Trophoblast cell (in vitro differentiated cells and primary cell): ENCODE results near the gene ASPSCR1.

Source experiments
- DNase-seq, 2 donors: peaks; one replicate each; pipeline ENCODE4 v3.0.0-alpha.2; 2016
- H2AFZ ChIP-seq: 2 replicates; pipeline ENCODE4 v1.6.1; 2013; ENCODE audit warnings: low read length, moderate library complexity, mild to moderate bottlenecking; ENCODE audit not compliant: insufficient read depth, poor library complexity
- H2AK5ac ChIP-seq: 2 replicates; pipeline ENCODE4 v1.6.1; 2013; ENCODE audit warnings: mild to moderate bottlenecking, low read length
- H2BK120ac ChIP-seq: 2 replicates; pipeline ENCODE4 v1.6.1; 2013; ENCODE audit warnings: low read length, mild to moderate bottlenecking, moderate library complexity; ENCODE audit not compliant: insufficient read depth, poor library complexity
- H2BK12ac ChIP-seq: 2 replicates; pipeline ENCODE4 v1.6.1; 2013; ENCODE audit warnings: mild to moderate bottlenecking, low read length, moderate library complexity
- H2BK5ac ChIP-seq: 2 replicates; pipeline ENCODE4 v1.6.1; 2013; ENCODE audit warnings: low read length, low read depth, moderate library complexity, mild to moderate bottlenecking; ENCODE audit not compliant: poor library complexity
- H3K14ac ChIP-seq: 2 replicates; pipeline ENCODE4 v1.6.1; 2013; ENCODE audit warnings: mild to moderate bottlenecking, low read length
- H3K18ac ChIP-seq: 2 replicates; pipeline ENCODE4 v1.6.1; 2013; ENCODE audit warnings: mild to moderate bottlenecking, low read length
- H3K23ac ChIP-seq: 2 replicates; pipeline ENCODE4 v1.6.1; 2013; ENCODE audit warnings: low read length
- H3K27ac ChIP-seq: 2 replicates; pipeline ENCODE4 v1.5.1; 2013; ENCODE audit warnings: low read depth, mild to moderate bottlenecking, inconsistent platforms, low read length, moderate library complexity
- H3K27me3 ChIP-seq: 2 replicates; pipeline ENCODE4 v1.6.1; 2013; ENCODE audit warnings: inconsistent platforms, mild to moderate bottlenecking, low read length, moderate library complexity; ENCODE audit not compliant: insufficient read depth
- H3K36me3 ChIP-seq, 2 experiments: 1 replicate in 1 of 2; 2 replicates in 1 of 2; pipeline ENCODE4 v1.6.1; 2013; ENCODE audit warnings: low read length in 2 of 2, mild to moderate bottlenecking in 2 of 2, moderate library complexity in 1 of 2; ENCODE audit not compliant: insufficient read depth in 2 of 2, control insufficient read depth in 1 of 2
- H3K4ac ChIP-seq: 2 replicates; pipeline ENCODE4 v1.6.1; 2013; ENCODE audit warnings: low read depth, mild to moderate bottlenecking, low read length, moderate library complexity
- H3K4me1 ChIP-seq, 2 experiments: 1 replicate in 1 of 2; 2 replicates in 1 of 2; pipeline ENCODE4 v1.6.1; 2013; ENCODE audit warnings: low read length in 2 of 2, mild to moderate bottlenecking in 2 of 2, moderate library complexity in 1 of 2; ENCODE audit not compliant: insufficient read depth in 2 of 2, control insufficient read depth in 1 of 2
- H3K4me2 ChIP-seq: 2 replicates; pipeline ENCODE4 v1.6.1; 2013; ENCODE audit warnings: inconsistent platforms, mild to moderate bottlenecking, low read length, moderate library complexity
- H3K4me3 ChIP-seq: 2 replicates; pipeline ENCODE4 v1.5.1; 2013; ENCODE audit warnings: mild to moderate bottlenecking, low read depth, low read length, inconsistent platforms
- H3K79me1 ChIP-seq: one replicate; pipeline ENCODE4 v1.6.1; 2013; ENCODE audit warnings: low read length
- H3K79me2 ChIP-seq: 2 replicates; pipeline ENCODE4 v1.6.1; 2013; ENCODE audit warnings: low read length, mild to moderate bottlenecking; ENCODE audit not compliant: control insufficient read depth, insufficient read depth, poor library complexity
- H3K9ac ChIP-seq: 2 replicates; pipeline ENCODE4 v1.6.1; 2013; ENCODE audit warnings: mild to moderate bottlenecking, low read length
- H3K9me3 ChIP-seq: 2 replicates; pipeline ENCODE4 v1.6.1; 2013; ENCODE audit warnings: low read depth, mild to moderate bottlenecking, control low read depth, inconsistent platforms, low read length; ENCODE audit not compliant: insufficient read depth
- H4K12ac ChIP-seq: 2 replicates; pipeline ENCODE4 v1.6.1; 2013; ENCODE audit warnings: low read depth, mild to moderate bottlenecking, low read length, moderate library complexity
- H4K8ac ChIP-seq: 2 replicates; pipeline ENCODE4 v1.6.1; 2013; ENCODE audit warnings: low read depth, mild to moderate bottlenecking, low read length, moderate library complexity
- H4K91ac ChIP-seq: one replicate; pipeline ENCODE4 v1.6.1; 2013; ENCODE audit warnings: low read depth, mild to moderate bottlenecking, low read length, moderate library complexity
- WGBS: extraction: QIAGEN DNeasy Blood & Tissue Kit; methylation state at CpG from one replicate; pipeline ENCODE4 v1.1.7; 2013; ENCODE audit warnings: missing lambda C conversion rate; ENCODE audit not compliant: insufficient read length, insufficient coverage; ENCODE audit errors: extremely low coverage; 5-methylcytosine and 5-hydroxymethylcytosine counted together

The ASPSCR1 gene

DNA sequence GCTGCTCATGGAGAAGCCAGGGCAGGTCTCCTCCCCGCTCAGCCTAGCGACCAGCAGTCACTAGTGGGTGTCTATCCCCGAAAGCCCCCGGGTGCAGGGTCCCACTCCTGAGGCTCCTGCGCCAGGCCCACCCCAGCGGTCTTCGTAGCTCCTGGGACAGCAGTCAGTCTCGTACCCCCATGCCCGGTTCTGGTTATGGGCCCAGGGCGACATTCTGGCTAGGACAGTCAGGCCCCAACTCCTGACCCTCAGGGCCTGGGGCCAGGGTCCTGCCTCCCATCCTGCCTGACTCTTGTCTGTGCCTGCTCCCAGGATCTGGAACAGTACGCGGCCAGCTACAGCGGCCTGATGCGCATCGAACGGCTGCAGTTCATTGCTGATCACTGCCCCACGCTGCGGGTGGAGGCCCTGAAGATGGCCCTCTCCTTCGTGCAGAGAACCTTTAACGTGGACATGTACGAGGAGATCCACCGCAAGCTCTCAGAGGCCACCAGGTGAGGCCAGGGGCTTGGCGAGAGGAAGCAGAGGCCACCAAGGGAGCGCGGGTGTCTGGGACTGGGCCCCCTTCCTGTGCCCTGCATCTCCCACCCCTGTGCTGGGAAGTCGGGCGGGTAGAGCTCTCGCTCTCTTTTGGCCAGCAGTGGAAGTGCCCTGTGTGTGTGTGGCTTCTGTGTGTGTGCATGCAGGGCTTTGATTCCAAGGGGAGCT lies 76.3 kb downstream of the ASPSCR1 start:
- peaks cover 9% of the 10 kb centered on the region for H3K79me2 ChIP-seq
- no peak overlapping the region for H2AFZ ChIP-seq
- peaks cover 14 to 15% of the 10 kb centered on the region in 2 experiments for H3K4me1 ChIP-seq
- H3K36me3 ChIP-seq = peaks cover 66 to 71% of the 10 kb centered on the region in 2 experiments
- H3K23ac ChIP-seq = no peak overlapping the region
- no peak overlapping the region for H3K4ac ChIP-seq
- peak overlapping the region; percentile 5 for H3K9ac ChIP-seq
- H3K18ac ChIP-seq = no peak overlapping the region
- H3K79me1 ChIP-seq = peaks cover 4% of the 10 kb centered on the region
- no peak overlapping the region for H3K27ac ChIP-seq
- H3K27me3 ChIP-seq = no peaks in the 10 kb centered on the region
- H3K14ac ChIP-seq = no peak overlapping the region
- no peak overlapping the region for H3K4me3 ChIP-seq
- H4K12ac ChIP-seq = no peak overlapping the region
- H4K8ac ChIP-seq = no peak overlapping the region
- H2BK5ac ChIP-seq = no peak overlapping the region
- no peak overlapping the region for H4K91ac ChIP-seq
- peak overlapping the region; percentile 100 for H3K4me2 ChIP-seq
- no peak for DNase-seq
- no peak overlapping the region for H2BK12ac ChIP-seq
- no peak overlapping the region for H2AK5ac ChIP-seq
- no peak overlapping the region for H2BK120ac ChIP-seq
- WGBS = no CpG with 5 or more reads among the region's 28 CpGs
- H3K9me3 ChIP-seq = peaks cover 4% of the 10 kb centered on the region

DNA sequence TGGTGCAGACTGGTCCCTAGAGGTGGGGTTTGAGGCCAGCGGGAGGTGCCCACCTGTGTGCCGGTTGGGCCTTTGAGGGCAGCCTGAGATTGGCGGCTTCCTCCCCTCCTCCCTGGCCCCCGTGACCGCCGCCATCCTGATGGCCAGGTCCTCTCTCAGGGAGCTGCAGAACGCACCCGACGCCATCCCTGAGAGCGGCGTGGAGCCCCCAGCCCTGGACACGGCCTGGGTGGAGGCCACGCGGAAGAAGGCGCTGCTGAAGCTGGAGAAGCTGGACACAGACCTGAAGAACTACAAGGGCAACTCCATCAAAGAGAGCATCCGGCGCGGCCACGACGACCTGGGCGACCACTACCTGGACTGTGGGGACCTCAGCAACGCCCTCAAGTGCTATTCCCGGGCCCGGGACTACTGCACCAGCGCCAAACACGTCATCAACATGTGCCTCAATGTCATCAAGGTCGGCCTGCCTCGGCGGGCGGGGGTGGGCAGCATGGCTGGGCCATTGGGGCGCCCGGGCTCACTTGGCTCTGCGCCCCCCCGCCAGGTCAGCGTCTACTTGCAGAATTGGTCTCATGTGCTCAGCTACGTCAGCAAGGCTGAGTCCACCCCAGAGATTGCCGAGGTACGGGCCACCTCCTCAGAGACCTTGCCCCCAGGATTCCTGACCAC lies 77.1 kb downstream of the ASPSCR1 start:
- Histone ChIP-seq H3K36me3 (peaks cover 66 to 69% of the 10 kb centered on the region in 2 experiments), H4K12ac (no peak overlapping the region), H3K79me1 (peaks cover 4% of the 10 kb centered on the region), H2AK5ac (no peak overlapping the region), H3K27me3 (no peaks in the 10 kb centered on the region), H3K9me3 (peaks cover 2% of the 10 kb centered on the region), H3K23ac (no peak overlapping the region), H3K14ac (no peak overlapping the region), H3K9ac (no peak overlapping the region), H3K4me1 (peaks cover 14 to 15% of the 10 kb centered on the region in 2 experiments), H3K18ac (no peak overlapping the region), H3K4me3 (no peak overlapping the region), H3K79me2 (peaks cover 9% of the 10 kb centered on the region), H2BK12ac (no peak overlapping the region), H3K27ac (no peak overlapping the region), H3K4ac (no peak overlapping the region), H4K91ac (no peak overlapping the region), H3K4me2 (no peak overlapping the region), H2AFZ (no peak overlapping the region), H2BK5ac (no peak overlapping the region), H2BK120ac (no peak overlapping the region), H4K8ac (no peak overlapping the region)
- DNase-seq = no peak
- no CpG with 5 or more reads among the region's 38 CpGs for whole genome bisulfite sequencing

DNA sequence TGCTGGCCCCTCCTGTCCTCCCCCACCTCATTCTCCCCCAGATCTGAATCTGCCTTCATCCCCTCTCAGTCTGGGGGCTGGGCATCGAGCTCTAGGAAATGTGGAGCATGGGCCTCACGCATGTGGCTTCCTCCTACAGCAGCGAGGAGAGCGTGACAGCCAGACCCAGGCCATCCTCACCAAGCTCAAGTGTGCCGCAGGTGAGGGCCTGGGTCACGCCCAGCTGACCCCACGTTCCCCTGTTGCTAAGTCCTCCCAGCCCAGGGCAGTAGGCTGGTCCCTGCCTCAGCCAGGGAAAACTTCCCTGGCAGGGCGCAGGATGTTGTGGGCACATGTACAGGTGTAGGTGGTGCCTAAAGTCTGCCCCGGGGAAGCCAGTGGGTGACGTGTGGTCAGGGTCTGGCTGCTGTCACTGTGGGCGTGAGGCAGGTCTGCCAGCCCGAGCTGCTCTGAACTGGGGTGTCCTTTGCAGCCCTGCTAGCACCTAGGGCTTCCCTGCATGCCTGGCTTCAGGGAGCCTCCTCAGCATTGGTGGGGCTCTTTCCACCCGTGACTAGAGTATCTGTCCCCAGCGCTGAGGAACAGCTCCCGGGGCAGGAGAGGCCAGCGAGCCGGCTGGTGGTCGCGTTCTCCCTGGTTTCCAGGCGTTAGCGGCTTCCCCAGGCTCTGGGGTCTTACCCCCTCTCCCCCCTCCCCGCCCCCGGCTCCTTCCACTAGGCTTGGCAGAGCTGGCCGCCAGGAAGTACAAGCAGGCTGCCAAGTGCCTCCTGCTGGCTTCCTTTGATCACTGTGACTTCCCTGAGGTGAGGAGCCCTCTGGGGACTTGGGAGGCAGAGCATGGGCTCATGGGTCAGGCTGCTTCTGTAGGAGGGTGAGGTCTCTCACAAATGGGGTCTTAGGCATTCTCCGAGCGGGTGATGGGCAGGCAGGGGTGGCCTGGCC lies 77.9 kb downstream of the ASPSCR1 start:
- Histone ChIP-seq H2BK120ac (no peak overlapping the region), H3K27ac (no peak overlapping the region), H3K4me3 (no peak overlapping the region), H3K79me2 (peaks cover 9% of the 10 kb centered on the region), H2BK5ac (no peak overlapping the region), H4K8ac (no peak overlapping the region), H2AFZ (no peak overlapping the region), H3K27me3 (no peaks in the 10 kb centered on the region), H2AK5ac (no peak overlapping the region), H3K4me2 (no peak overlapping the region), H4K91ac (no peak overlapping the region), H3K18ac (no peak overlapping the region), H4K12ac (no peak overlapping the region), H2BK12ac (no peak overlapping the region), H3K79me1 (peaks cover 4% of the 10 kb centered on the region), H3K4ac (no peak overlapping the region), H3K36me3 (peaks cover 69% of the 10 kb centered on the region in 2 experiments), H3K23ac (no peak overlapping the region), H3K14ac (no peak overlapping the region), H3K9ac (no peak overlapping the region), H3K9me3 (peaks cover 2% of the 10 kb centered on the region), H3K4me1 (peaks cover 13 to 14% of the 10 kb centered on the region in 2 experiments)
- DNase-seq = no peak
- WGBS = no CpG with 5 or more reads among the region's 26 CpGs

DNA sequence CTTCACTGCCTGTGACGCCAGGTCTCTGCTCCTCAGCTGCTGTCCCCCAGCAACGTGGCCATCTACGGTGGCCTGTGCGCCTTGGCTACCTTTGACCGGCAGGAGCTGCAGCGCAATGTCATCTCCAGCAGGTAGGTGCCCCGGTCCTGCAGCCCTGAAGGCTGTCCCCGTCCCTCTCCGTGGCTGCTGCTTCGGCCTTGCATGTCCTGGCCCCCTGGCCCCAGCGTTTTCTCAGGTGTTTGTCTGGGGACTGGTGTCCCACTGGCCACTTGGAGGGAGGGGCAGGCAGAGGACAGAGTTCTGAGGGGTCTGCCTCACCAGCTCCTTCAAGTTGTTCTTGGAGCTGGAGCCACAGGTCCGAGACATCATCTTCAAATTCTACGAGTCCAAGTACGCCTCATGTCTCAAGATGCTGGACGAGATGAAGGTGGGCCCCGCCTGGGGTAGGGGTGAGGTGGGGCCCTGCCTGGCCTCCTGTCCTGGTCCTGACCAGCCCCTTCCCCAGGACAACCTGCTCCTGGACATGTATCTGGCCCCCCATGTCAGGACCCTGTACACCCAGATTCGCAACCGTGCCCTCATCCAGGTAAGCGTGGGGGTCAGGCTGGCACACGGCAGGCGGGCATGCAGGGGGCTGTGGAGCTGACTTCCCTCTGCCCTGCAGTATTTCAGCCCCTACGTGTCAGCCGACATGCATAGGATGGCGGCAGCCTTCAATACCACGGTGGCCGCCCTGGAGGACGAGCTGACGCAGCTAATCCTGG lies 78.7 kb downstream of the ASPSCR1 start:
- H3K79me2 ChIP-seq = peaks cover 6% of the 10 kb centered on the region
- WGBS = no CpG with 5 or more reads among the region's 28 CpGs
- no peak overlapping the region for H3K27ac ChIP-seq
- no peak overlapping the region for H2AFZ ChIP-seq
- H3K4ac ChIP-seq = no peak overlapping the region
- no peak for DNase-seq
- H4K91ac ChIP-seq = no peak overlapping the region
- peaks cover 2% of the 10 kb centered on the region for H3K9me3 ChIP-seq
- no peak overlapping the region for H2BK120ac ChIP-seq
- no peak overlapping the region for H3K23ac ChIP-seq
- no peaks in the 10 kb centered on the region for H3K27me3 ChIP-seq
- no peak overlapping the region for H4K8ac ChIP-seq
- no peak overlapping the region for H3K14ac ChIP-seq
- no peak overlapping the region for H2AK5ac ChIP-seq
- peaks cover 6 to 7% of the 10 kb centered on the region in 2 experiments for H3K4me1 ChIP-seq
- H3K79me1 ChIP-seq = peaks cover under 1% of the 10 kb centered on the region
- no peak overlapping the region for H3K4me2 ChIP-seq
- H3K9ac ChIP-seq = no peak overlapping the region
- H2BK12ac ChIP-seq = no peak overlapping the region
- no peak overlapping the region for H4K12ac ChIP-seq
- H3K18ac ChIP-seq = no peak overlapping the region
- no peak overlapping the region for H2BK5ac ChIP-seq
- H3K36me3 ChIP-seq = peaks cover 76 to 78% of the 10 kb centered on the region in 2 experiments
- no peak overlapping the region for H3K4me3 ChIP-seq
